Fibroblast of peridontal ligament (primary cell): ENCODE measurements around the gene AK8.
"Not testable (repeated sequence)": the region's sequence is repeated elsewhere in the genome, so short reads cannot be mapped to it uniquely, and the experiment has no call there.

Experiments
- DNase-seq: peaks from one replicate; pipeline ENCODE4 v3.0.0-alpha.2; 2010; ENCODE audit errors: extremely low read depth

Gene AK8

DNA sequence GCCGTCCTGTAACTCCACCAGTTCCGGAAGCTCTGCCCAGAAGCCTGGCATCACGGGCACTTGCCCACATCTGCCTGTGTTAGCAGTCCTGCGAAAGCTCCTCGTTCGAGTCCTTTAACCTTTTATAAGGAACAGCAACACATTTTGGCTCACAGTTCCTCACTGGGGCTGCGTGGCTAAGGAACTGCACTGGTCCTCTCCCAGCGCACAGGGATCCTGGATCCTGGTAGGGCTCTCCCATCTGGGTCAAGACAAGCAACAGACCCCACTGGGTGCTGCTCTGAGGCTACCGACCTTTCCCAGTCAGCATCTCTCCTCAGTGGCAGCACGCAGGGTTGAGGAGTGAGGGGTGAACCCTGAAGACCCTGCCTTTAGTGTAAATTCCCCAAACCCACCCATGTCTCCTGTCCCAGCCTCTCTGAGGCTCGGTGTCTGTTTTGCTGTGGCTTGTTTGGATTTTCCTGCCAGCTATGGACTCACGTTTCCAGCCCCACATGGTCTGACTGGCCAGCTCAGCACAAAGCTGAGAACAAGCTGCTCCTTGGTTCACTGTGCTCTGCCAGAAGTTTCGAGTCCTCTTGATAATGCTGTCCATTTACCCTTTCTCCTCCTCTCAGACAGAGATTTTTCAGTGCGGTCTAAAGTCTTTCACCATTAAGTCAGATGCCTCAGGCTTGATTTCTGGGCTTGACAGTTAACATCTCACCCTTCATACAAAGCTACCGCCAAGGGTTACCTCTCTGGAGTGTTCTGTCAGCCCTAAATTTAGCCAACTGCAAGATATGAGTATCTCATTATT is 80.0 kb downstream of the AK8 start:
- peak; percentile 18 for DNase-seq

DNA sequence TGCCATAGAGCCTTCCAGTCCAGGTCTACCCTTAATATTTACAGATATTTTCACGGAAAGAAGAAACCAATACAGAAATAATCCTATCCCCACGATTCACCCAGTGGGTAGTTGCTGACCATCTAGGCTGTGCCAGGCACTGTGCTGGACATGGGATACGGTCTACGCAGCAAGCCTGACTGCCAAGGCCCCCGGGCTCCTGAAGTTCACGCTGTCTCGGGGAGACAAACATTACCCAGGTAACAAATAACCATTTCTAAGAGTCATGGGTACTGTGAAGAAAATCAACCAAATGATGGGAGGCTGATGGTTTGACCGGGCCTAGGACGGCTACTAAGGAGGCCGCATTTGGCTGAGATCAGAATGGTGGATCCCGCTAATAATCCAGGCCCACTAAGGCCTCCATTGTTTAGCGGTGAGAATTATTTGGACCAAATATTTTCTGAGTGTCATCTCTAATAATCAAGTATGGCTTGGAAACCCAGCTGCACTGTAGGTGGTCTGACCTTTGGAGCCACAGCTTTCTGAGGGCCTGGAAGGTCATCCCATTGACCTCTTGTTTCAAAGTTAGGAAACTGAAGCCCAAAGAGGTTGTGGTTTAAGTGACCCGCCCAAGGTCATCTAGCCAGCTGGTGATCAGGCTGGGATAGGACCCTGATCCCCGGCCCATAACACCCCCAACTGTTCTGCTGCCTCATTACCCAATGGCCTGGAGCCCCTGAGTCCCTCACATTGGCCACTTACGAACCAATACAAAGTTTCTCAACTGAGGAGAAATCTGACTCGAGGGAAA is 82.4 kb downstream of the AK8 start:
- DNase-seq, result no peak

DNA sequence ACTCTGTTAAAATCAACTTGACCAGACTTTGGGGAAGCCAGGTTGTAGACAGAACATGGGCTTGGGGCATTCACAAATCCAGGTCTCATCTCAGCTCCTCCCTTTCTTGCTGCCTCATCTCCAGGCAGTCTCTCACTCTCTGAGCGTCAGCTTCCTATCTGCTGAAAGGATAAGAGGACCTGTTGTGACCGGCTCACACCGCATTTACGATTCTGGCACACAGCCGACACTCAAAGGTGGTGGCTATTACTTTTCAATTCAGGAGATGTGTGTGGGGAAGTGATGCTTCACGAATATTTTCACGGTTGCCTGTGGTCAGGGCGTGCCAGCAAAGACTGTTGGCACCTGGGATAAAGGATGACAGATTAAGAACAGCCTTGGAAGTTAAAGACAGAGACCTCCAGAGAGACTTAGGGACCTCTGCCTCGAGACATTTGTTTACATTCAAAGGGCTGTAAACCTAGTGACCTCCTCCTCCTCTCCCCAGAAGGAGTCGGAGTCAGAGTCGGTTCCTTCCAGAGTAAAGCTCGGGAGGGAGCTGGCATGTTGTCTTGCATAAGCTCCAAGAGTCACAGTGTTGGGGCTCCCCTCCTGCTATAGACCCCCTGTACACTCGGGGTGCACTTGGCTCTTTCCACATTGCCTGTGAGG is 83.2 kb downstream of the AK8 start:
- DNase-seq, result no peak

DNA sequence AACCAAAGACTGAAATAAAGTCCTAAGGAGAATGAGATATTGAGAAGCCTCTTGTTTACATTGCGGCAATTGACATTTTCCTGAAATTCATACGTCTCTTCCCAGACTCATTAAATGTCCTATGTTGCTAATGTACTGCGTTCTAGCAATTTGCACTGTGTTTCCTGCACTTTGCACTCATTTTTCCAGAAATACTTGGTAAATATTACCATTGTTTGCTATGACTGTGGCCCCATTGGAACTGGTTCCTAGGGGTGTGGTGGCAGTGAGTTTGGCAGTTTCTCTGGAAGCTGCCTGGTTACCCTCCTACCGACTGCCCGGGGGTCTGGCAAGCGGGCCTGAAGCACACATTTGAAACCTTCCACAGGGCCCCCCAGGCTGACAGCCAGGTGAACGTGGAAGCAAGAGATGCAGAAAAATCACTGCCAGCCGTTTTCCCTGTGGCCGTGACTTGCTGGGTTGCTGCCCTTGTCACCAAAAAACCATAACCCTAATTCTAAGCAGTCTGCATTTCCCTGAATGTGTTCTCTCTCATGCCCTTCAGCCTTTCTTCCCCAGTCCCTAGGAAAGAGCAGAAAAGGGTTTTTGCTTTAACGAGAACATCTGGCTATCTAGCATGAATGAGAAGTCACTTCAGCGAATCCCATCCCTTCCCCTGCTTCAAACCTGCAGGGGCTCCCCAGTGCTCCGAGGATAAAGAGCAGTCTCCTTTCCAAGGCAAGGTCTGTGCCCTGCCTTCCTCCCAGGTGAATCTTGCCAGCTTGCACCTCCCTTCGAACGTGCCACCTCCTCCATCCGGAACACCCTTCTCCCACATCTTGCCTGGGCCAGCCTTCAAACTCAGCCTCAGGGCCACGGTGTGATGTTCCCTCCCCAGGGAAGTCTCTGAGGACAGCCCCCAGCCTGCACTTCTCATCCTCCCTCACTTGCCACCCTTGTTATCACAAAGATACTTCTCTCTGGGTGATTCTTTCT is 84.2 kb downstream of the AK8 start:
- no peak for DNase-seq

DNA sequence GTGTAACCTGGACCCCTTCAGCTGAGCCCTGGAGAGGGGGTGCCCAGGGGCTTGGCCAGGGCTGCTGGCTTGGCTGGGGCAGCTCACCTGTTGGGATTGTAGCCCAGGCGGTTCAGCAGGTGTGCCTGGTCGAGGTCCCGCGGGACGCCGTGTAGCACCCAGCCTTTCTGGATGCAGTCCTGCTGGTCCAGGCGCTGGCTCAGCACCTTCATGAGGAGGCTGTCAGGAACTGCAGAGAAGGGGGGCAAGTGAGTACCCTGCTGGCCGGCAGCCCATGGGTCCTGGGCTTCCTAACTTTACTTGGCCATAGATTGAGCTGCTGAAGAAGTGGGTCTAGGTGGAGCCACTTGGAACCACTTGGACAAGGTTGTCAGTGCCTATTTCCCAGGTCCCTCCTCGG is 85.5 kb downstream of the AK8 start:
- DNase-seq, result no peak

DNA sequence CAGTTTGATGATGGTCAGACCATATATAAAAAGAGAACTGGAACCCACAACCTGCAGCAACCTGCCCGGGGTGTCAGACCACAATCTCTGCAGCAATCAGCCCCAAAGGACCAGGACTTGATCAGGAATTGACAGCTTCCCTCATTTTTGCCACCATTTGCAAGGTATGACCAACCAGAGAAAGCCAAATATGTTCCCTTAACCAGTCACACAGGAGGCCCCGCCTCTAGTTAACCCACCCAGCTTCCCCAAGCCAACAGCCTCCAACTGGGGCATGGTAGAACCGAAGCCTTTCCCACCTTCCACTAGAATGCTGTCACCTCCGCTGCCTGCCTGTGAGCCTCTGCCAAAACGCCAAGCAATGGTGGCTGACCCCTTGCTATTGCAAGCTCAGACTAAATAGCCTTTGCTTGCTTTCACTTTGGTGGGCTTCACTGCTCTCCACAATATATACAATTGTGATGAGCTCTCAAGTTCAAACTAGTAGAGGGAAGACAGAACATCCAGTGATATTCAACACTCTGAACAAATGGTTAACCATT is 86.3 kb downstream of the AK8 start:
- no peak for DNase-seq

DNA sequence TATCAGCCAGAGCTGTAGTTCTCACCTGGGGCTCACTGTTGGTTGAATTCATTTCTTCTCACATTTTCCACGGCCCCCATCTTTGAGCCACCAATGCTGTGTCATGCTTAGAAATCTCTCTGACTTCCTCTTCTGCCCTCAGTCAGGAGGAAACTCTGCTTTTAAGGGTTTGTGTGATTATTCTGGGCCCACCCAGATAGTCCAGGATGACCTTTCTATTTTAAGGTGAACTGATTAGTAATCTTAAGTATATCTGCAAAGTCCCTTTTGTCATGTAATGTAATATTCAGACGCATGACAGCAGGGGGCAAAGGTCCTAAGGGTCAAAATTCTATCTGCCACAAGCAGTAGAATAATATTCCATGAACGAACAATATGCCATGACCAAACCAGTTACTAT is 88.4 kb downstream of the AK8 start:
- DNase-seq, result no peak

DNA sequence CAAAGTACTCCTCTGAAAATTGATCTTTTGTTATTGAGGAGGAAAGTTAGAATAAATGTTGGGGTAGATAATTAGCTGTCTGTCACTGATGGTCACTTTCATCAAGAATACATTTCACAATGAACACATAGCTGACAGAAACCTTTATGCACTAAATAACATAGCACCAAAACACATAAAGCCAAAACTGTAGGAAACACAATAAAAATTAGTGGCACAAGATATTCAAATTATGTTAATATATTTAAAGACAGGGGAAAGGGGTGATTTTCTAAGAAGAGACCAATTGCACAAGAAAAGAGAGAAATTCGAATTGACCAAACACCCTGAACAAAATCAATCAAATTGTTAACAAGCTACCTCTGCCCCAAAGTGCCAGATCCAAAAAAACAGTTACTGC is 89.7 kb downstream of the AK8 start:
- DNase-seq, result no peak

DNA sequence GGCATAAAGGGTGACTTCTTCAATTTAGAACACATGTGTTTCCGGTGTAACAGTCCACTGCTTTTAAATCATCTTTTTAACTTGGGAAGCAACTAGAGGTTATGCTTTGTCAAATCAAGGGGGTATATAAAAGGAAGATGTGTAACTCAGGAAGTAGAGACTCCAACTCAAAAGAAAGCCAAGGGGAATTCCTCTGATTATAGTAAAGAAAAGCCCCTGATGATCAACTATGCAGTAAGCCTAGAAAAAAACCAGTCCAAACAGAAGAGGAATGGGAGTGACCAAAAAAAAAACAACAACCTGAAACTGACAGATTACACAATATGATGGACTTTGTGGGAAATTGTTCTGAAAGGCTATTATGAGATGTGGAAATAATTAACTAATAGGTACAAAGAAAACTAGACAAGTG is 90.3 kb downstream of the AK8 start:
- no peak for DNase-seq

DNA sequence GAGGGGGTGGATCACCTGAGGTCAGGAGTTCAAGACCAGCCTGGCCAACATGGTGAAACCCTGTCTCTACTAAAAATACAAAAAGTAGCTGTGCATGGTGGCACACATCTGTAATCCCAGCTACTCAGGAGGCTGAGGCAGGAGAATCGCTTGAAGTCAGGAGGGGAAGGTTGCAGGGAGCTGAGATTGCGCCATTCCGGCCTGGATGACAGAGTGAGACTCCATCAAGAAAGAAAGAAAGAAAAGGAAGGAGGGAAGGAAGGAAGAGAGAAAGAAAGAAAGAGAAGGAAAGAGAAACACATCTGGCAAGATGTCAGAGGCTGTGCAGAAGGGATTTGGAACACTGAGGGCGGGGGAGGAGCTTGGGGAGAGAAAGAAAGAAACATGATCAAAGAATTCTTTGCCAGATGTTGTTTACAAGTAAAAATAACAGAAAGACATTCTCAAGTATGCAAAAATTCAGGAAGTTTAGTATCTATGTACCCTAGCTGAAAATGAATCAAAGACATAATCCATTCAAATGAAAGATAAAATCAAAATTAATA is 93.7 kb downstream of the AK8 start:
- no peak for DNase-seq

DNA sequence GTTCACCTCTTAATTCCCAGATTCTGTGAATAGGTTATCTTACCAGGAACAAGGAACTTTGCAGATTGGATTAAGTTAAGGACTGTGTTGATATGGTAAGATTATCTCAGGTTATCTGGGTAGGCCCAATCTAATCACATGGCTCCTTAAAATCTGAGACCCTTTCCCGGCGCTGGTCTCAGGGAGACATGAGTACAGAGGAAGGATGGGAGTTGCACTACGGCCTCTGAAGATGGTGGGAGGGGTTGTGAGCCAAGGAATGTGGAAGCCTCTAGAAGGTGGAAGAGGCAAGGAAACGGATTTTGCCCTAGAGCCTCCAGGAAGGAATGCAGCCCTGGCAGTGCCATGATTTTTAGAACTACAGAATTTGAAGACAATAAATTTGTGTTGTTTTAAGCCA is 95.1 kb downstream of the AK8 start:
- no peak for DNase-seq

DNA sequence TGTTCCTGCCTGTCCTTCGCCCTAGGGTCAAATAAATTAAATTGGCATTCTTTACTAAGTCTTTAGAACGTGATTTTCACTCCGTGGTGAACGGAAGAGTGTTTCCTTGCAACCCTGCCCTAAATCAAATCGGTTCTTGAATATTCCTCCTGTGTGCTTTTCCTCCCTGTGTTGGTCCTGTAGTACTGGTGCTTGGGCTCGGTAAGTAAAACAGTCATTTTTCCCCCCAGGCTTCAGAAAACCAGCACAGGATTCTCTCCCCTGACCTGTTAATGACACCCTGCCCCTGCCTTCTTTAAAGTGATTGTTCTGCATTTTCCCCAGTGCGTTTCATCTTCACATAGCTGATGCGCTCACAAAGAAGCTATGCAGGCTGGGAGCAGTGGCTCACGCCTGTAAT is 96.0 kb downstream of the AK8 start:
- no peak for DNase-seq

DNA sequence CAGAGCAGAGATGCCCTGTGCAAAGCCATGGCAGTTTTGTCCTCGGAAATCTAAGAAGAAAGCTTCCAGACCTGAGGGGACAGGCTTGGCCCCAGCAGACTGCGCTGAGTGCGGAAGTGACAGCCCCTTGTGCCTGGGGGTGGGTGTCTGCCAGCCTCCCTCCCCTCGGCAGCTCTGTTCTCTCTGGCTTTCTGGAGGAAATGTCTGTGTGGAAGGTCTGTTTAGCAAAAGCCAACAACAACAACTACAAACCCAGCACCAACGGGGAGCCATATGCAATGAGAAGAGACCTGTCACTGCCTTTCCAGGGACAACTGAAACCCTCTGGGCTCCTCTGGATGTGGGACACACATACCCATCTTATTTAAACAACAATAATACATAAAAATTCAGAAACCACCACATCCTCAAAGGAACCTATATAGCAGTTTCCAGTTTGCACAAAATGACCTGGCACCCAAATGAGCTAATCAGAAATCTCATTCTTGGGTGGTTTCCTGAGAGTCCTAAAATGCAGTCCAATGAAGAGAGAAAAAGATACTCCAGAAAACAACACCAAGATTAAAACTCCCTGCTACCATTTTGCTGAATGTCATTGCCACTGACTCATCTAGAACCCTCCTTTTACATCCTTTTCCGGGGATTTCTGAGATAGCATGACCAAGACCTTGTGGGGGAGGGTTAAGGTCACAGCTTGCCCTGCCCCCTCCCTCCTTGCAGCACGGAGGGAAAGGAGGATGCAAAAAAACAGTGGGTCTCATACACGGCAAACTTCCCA is 97.7 kb downstream of the AK8 start:
- no peak for DNase-seq

DNA sequence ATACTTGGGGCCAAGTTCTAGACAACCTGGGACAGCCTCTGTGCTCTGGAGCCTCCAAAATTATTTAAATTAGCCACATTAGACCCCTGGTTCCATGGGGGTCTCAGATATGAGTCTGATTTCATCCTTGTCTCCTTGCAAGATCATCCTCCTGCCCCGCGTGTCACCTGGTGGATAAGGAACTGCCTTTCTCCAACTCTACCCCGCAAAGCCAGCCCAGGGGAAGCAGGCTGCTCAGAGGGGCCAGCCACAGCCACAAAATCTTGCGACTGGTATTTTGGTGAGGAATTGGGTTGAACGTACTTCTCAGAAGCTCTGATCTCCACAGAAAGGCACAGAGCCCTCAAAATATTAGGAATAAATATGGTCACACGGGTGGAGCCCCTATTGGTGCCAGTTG is 101.2 kb downstream of the AK8 start:
- no peak for DNase-seq

DNA sequence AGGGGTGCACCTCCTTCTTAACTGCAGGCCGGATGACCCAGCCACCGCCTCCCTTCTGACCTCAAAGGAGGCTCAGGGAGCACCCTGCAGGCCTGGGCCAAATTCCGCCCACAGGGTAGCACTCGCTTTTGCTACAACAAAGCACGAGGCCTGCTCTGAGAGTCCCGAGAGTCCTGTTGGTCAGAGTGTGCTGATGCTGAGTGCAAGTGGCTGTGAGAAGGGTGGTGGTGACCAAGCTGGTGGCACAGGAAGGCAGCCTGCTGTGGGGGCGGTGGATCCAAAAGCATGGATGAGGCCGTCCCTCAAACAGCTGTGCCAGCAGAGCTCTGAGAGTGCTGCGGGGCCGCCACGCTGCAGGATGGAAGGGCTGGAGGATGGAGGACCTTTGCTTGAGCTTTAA is 101.8 kb downstream of the AK8 start:
- no peak for DNase-seq

DNA sequence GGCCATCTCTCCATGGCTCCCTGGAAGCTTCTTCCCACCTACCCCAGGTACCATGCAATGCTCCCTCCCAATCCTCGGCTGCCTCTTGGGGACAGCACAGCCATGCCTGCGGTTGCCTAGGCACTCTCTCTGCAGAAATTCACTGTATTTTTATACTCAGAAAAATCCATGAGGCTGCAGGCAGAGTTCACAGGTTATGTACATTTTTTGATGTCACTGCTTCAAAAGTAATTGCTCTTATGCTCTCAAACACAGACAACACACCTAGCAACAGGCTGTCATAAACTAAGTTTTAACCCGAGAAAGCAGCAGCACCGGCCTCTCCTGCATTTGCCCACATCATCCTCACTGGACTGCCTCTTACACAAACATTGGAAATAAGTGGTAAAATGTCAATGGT is 102.4 kb downstream of the AK8 start:
- no peak for DNase-seq

DNA sequence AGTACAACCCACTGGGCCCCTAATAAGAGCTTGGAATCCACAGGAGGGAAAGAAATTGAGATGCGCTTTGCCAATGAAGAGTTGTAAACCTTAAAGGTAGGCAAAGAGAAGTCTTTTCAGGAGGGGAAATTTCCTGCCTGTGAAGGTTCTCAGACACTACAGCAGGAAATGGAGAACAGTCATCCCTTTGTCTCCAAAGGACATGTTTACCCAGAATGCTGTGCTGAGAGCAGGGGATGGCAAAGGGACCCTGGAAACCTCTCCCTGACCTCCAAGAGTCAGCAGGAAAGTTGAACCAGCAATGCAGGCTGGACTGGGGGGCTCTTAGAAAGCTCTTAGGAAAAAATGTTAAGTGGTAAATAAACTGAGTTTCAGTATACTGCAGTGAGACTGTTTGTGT is 103.2 kb downstream of the AK8 start:
- DNase-seq, result no peak

DNA sequence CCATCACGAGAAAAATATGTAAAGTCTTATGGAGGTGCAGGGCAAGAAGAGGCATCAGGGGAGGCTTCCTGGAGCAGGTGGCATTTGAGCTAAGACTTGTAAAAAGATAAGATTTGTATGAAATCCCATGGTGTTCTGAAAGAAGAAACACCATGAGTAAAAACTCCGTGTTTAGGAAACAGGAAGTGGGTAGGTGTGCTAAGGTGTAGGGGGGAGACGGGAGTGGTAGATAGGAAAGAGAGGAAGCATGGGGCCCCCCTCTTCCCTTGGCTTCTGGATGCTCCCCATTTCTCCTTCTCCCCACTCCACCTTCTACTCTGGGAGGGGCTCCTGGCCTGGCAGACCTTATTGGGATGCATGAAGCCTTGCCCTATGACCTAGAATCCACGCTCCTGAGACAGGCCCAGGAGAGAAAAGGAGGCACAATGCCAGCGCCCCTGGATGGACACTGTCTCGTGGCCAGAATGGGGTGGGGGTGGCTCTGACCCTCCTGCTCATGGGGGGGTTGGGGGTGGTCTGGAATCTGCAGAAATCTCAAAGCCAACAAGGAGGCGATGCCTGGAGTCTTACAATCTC is 104.2 kb downstream of the AK8 start:
- no peak for DNase-seq

DNA sequence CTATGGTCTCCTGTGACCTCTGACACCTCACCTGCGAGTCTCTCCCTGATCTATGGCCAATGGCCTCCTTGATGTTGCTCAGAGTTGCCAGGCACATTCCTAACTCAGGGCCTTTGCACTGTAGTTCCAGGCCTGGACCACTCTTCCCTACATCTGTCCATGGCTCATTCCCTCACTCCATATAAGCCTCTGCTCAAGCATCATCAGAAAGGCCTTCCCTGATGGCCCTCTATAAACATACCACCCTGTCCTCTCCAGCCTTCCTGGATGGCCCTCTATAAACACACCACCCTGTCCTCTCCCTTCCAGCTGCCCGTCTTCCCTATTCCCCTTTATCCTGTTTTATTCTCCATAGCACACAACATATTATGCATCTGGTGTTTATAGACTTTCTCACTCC is 105.0 kb downstream of the AK8 start:
- DNase-seq, result no peak

DNA sequence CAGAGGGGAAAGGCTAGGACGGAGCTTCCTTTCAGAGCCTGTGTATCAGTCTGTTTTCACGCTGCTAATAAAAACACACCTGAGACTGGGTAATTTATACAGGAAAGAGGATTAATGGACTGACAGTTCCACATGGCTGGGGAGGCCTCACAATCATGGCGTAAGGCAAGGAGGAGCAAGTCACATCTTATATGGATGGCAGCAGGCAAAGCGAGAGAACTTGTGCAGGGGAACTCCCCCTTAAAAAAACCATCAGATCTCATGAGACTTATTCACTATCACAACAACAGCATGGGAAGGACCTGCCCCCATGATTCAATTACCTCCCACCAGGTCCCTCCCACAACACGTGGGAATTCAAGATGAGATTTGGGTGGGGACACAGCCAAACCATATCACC is 106.3 kb downstream of the AK8 start:
- DNase-seq, result not testable (repeated sequence)
